Naive thymus-derived CD8-positive, alpha-beta T cell (primary cell): ENCODE measurements around the gene SIK3. TPM values are rescaled to one million over a fixed set of nuclear protein-coding genes. Genes with fewer than 3 reads are reported as not detected.
"Not testable (repeated sequence)": the region's sequence is repeated elsewhere in the genome, so short reads cannot be mapped to it uniquely, and the experiment has no call there.

Experiments used
- ATAC-seq, 2 donors: fragments of 150-1000 bp; cut with Tn5 transposase in 1 of 2; sonication (Bioruptor Pico), chemical (Tn5 transposase) in 1 of 2; 1 replicate in 1 of 2; 2 replicates in 1 of 2; pipeline ENCODE4 v1.10.0; 2021; ENCODE audit warnings: mild to moderate bottlenecking in 2 of 2, moderate library complexity in 2 of 2
- POLR2A ChIA-PET: fragments of 350-600 bp; sonication (Branson Sonifier 250); formaldehyde crosslinking; loops from one replicate; lab custom pipeline; 2021; ENCODE audit warnings: antibody characterized with exemption; lab: Charles Lee
- DNase-seq, 10 donors: peaks; one replicate each; pipeline versions ENCODE4 v3.0.0 to v3.0.0-alpha.2; 2020 to 2022
- H3K27ac Mint-ChIP-seq, 10 donors: one replicate each; pipeline ENCODE4 v1.8.0; 2020 to 2022; ENCODE audit warnings: mild to moderate bottlenecking in 10 of 10, mixed read lengths in 10 of 10, moderate library complexity in 4 of 10, inconsistent platforms in 1 of 10
- H3K27me3 Mint-ChIP-seq, 5 donors: one replicate each; pipeline ENCODE4 v1.8.0; 2021 to 2022; ENCODE audit warnings: mixed read lengths in 5 of 5
- H3K36me3 Mint-ChIP-seq, 3 donors: one replicate each; pipeline ENCODE4 v1.8.0; 2020 to 2022; ENCODE audit warnings: mixed read lengths in 3 of 3, mild to moderate bottlenecking in 2 of 3, inconsistent platforms in 1 of 3
- H3K4me1 Mint-ChIP-seq, 4 donors: one replicate each; pipeline ENCODE4 v1.8.0; 2021 to 2022; ENCODE audit warnings: mixed read lengths in 4 of 4
- H3K4me3 Mint-ChIP-seq, 10 donors: one replicate each; pipeline ENCODE4 v1.8.0; 2020 to 2022; ENCODE audit warnings: mild to moderate bottlenecking in 10 of 10, mixed read lengths in 10 of 10, moderate library complexity in 6 of 10, inconsistent platforms in 1 of 10
- H3K9me3 Mint-ChIP-seq, 9 donors: one replicate each; pipeline ENCODE4 v1.8.0; 2020 to 2022; ENCODE audit warnings: mixed read lengths in 9 of 9, mild to moderate bottlenecking in 3 of 9, inconsistent platforms in 1 of 9, moderate library complexity in 1 of 9
- polyA plus RNA-seq, 3 donors: library from polyadenylated mRNA; unstranded; fragments of 300-500 nt; fragmentation: Illumina TruSeq; gene quantifications; one replicate each; pipeline ENCODE4 v1.2.3, GENCODE V29; 2021
- total RNA-seq, 8 experiments: library from RNA in 2 of 8; stranded (reverse) in 2 of 8; gene quantifications; one replicate each; pipeline ENCODE4 v1.2.3 and lab custom pipeline; 2021 to 2026

The SIK3 gene
- 10 to 100 TPM; 63.4 to 69.2 TPM for total RNA-seq
- 10 to 100 TPM; 14.1 to 16.2 (median 15.2) TPM for polyA plus RNA-seq
- total RNA-seq (lab: John Stamatoyannopoulos, UW) = 34.4 to 73.8 (median 59.7) reads per million in 6 experiments

- Mint-ChIP-seq H3K27me3 (no peaks in the 10 kb centered on the region), H3K4me3 (peak within 1 kb of the TSS; percentile 86 to 99 (median 96)), H3K27ac (peak within 1 kb of the TSS; percentile 95 to 100 (median 99)), H3K36me3 (no peaks in the 10 kb centered on the region), H3K4me1 (peaks cover 31 to 61% (median 51%) of the 10 kb centered on the region in 4 donors), H3K9me3 (no peaks in the 10 kb centered on the region)
- POLR2A ChIA-PET = interaction anchor here (1.0 to 2.0 kb wide), 12 partner anchors 15 to 325 kb away, joined by 3 to 9 read pairs (median 6); partner anchors contain the start of genes APOA5, BUD13, PAFAH1B2 and ZPR1
- ATAC-seq = peak; percentile 70 to 75
- DNase-seq = peak; percentile 92 to 97 (median 95)
Observed at GRCh38 chr11:117098269-117099232, at the start of gene SIK3. TSS of gene SIK3 (minus strand) at chr11:117098428. CDS start at chr11:117098415, 13 bp downstream.

GRCh38 chr11:117146521-117146920 lies 48.3 kb upstream of the SIK3 start:
- ATAC-seq (no peak), DNase-seq (no peak)
- peaks cover 0 to 34% (median 3%) of the 10 kb centered on the region in 3 donors for H3K36me3 Mint-ChIP-seq
- H3K4me3 Mint-ChIP-seq = peak overlapping the region in 9 of 10 donors; percentile 94 to 99 (median 99)
- POLR2A ChIA-PET = interaction anchor here (0.7 to 3.7 kb wide), 3 partner anchors 18 to 85 kb away, joined by 4 to 30 read pairs (median 7); partner anchors contain the start of genes PCSK7, RNF214 and SIDT2
- no peaks in the 10 kb centered on the region for H3K9me3 Mint-ChIP-seq
- peaks cover 25 to 66% (median 55%) of the 10 kb centered on the region in 4 donors for H3K4me1 Mint-ChIP-seq
- H3K27ac Mint-ChIP-seq = peak overlapping the region in 5 of 10 donors; percentile 38 to 96 (median 58)
- H3K27me3 Mint-ChIP-seq = no peaks in the 10 kb centered on the region

DNA sequence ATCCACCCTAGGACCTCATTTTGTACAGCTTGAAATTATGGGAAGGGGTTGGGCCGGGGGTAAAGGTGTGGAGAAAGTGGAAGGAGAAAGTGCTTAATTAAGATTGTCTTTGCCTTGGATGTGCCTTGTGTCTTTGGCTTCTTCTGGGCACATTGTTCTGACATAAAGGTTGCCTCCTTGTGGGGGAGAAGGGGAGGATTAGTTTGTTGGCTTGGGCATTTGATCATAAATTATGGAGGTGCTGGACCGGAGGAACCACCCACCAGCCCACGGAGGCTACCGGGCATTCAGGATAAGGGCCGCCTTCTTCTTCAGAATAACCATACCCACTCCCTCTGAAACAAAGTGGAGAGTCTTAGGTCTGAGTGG lies 47.1 kb upstream of the SIK3 start:
- Mint-ChIP-seq H3K4me1 (peaks cover 23 to 58% (median 52%) of the 10 kb centered on the region in 4 donors), H3K9me3 (no peaks in the 10 kb centered on the region), H3K36me3 (peaks cover 0 to 31% (median 3%) of the 10 kb centered on the region in 3 donors), H3K4me3 (peak overlapping the region; percentile 94 to 99 (median 98)), H3K27ac (peak overlapping the region; percentile 87 to 97 (median 96)), H3K27me3 (peaks cover 0 to 3% (median 0%) of the 10 kb centered on the region in 5 donors)
- no peak for ATAC-seq
- peak in 4 of 10 donors; percentile 5 to 16 (median 8) for DNase-seq
- POLR2A ChIA-PET = interaction anchor here (0.7 to 3.7 kb wide), 5 partner anchors 12 to 292 kb away, joined by 5 to 46 read pairs (median 5); partner anchors contain the start of genes PCSK7, RNF214 and SIDT2

DNA sequence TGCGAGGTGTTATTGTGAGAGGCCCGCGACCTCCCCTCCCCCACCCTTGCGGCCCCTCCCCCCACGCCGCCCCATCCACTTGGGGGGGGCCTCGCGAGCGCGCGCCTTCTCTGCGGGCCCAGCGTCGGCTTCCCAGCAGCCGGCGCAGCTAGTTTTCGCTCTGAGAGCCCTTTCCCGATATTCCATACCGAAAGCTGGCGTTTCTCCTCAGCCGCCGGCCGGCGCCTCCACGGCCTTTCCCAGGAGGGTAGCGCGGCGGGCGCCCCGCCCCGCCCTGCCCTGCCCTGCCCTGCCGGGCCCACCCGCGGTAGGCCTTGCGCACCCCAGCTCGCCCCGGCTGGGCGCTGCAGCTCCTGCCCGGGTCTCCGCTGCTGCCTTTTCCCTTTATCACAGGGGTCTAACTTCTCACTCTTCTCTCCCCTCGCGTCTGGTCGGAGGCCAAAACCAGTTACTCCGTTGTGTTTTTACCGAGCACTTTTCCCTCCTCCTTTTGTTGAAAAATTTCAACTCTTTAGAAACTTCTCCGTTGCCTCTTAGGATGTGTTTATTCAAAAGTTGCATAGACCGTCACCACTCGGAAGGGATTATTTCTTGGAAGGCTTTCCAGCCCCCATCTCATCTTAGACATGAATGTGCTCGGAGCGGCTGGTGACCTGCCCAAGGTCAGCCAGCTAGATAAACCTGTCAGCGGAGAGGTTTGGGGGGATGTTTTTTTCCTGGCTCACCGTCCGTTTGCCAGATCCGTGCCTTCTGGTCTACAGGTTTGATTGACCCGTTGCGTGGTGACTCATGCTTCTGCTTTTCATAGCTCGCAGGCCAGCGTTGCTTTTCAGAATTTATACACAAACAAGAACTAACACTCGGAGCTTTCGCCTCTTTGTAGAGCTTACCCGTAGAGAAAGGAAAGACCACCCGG lies 46.5 kb upstream of the SIK3 start:
- peaks cover 25 to 53% (median 49%) of the 10 kb centered on the region in 4 donors for H3K4me1 Mint-ChIP-seq
- peak overlapping the region; percentile 90 to 99 (median 96) for H3K27ac Mint-ChIP-seq
- H3K27me3 Mint-ChIP-seq = peaks cover 2 to 6% (median 5%) of the 10 kb centered on the region in 5 donors

GRCh38 chr11:117143871-117144476 lies 45.7 kb upstream of the SIK3 start, which contains the start of gene PAFAH1B2:
TSS of gene PAFAH1B2 (plus strand) at chr11:117144287. CDS start at chr11:117152448, 8,161 bp downstream.
- Mint-ChIP-seq H3K27me3 (peaks cover 2 to 10% (median 5%) of the 10 kb centered on the region in 5 donors), H3K4me1 (peaks cover 25 to 51% (median 47%) of the 10 kb centered on the region in 4 donors), H3K36me3 (peaks cover 0 to 26% (median 2%) of the 10 kb centered on the region in 3 donors), H3K9me3 (no peaks in the 10 kb centered on the region), H3K4me3 (peak within 1 kb of the TSS; percentile 94 to 99 (median 98)), H3K27ac (peak within 1 kb of the TSS; percentile 90 to 99 (median 97))
- POLR2A ChIA-PET = interaction anchor here (0.5 to 3.7 kb wide), 15 partner anchors 9 to 370 kb away, joined by 3 to 46 read pairs (median 4); partner anchors contain the start of genes PCSK7, RNF214, SIDT2 and SIK3
- DNase-seq (peak; percentile 91 to 97 (median 94)), ATAC-seq (peak; percentile 86 to 88)

More for the DNA sequence above, 46.5 kb upstream of the SIK3 start:
- no peaks in the 10 kb centered on the region for H3K9me3 Mint-ChIP-seq
- DNase-seq (peak in 7 of 10 donors; percentile 6 to 46 (median 40)), ATAC-seq (peak; percentile 52 to 55)
- peak overlapping the region; percentile 94 to 99 (median 98) for H3K4me3 Mint-ChIP-seq
- peaks cover 0 to 28% (median 2%) of the 10 kb centered on the region in 3 donors for H3K36me3 Mint-ChIP-seq
- POLR2A ChIA-PET = interaction anchor here (0.6 to 3.7 kb wide), 13 partner anchors 11 to 371 kb away, joined by 3 to 46 read pairs (median 4); partner anchors contain the start of genes PCSK7, RNF214, SIDT2 and SIK3

DNA sequence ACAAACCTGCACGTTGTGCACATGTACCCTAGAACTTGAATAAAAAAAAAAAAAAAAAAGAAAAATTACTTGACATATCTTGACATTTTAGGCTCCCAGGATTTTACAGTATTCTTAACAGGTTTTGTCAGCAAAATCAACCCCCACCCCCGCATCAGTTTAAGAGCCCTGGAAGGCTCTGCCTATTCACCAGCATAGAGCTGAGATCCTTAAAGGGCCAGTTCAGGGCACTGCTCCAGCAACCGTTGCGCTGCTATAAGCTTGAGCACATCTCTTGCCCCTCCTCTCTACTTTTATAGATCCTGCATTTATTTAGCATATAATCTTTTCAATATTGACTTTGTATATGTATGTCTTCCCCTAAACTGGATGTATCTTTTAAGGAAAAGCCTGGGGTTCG lies 45.2 kb upstream of the SIK3 start:
- peak overlapping the region; percentile 66 to 99 (median 97) for H3K27ac Mint-ChIP-seq
- H3K4me3 Mint-ChIP-seq = peak overlapping the region; percentile 93 to 99 (median 96)
- peaks cover 2 to 10% (median 5%) of the 10 kb centered on the region in 5 donors for H3K27me3 Mint-ChIP-seq
- peak in 4 of 10 donors; percentile 5 to 61 (median 30) for DNase-seq
- peaks cover 25 to 50% (median 42%) of the 10 kb centered on the region in 4 donors for H3K4me1 Mint-ChIP-seq
- no peaks in the 10 kb centered on the region for H3K9me3 Mint-ChIP-seq
- peaks cover 0 to 25% (median 2%) of the 10 kb centered on the region in 3 donors for H3K36me3 Mint-ChIP-seq
- ATAC-seq = peak; percentile 45 to 50
- POLR2A ChIA-PET = interaction anchor here (0.5 to 3.7 kb wide), 8 partner anchors 10 to 290 kb away, joined by 3 to 46 read pairs (median 4); partner anchors contain the start of genes PCSK7, RNF214, SIDT2 and SIK3

DNA sequence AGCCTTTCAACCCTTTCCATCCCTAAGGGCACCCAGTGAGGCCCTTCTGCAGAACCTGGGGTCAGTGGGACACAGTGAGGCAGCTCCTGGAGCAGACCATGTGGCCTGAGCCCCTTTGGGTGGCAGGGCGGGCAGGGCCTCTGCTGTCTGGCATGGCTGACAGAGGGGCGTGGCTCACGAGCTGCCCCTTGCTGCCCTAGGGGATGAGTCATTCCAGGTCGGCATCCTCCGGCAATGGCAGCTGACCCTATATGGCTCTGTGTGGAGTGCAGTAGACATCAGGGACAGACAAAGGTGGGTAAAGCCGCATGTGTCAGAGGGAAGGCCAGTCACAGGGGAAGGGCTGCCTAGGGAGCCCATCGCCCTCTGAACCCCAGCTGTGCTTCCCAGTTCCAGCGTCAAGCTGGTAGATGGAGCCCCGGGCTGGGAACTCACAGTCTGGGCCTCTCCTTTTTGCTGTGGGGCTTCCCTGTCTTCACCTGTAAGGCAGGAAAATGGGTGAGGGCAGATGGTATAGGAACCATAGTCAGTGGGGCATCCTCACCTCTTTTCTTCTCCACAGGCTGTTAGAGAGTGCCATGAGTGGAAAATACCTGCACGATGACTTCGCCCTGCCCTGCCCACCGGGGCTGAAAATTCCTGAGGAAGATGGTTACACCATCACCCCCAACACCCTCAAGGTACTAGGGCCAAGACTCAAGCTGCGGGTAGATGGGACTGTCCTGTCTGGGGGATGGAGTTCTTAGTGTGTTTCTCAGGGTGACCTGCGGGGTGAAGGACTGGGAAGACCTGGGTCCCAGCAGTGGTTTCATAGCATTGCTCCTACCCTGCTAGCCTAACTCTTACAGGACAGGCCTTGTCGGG lies 39.2 kb upstream of the SIK3 start:
- DNase-seq, H3K36me3 Mint-ChIP-seq, POLR2A ChIA-PET, ATAC-seq, H3K9me3 Mint-ChIP-seq, H3K27me3 Mint-ChIP-seq, H3K4me3 Mint-ChIP-seq, H3K4me1 Mint-ChIP-seq, H3K27ac Mint-ChIP-seq: not testable (repeated sequence)

DNA sequence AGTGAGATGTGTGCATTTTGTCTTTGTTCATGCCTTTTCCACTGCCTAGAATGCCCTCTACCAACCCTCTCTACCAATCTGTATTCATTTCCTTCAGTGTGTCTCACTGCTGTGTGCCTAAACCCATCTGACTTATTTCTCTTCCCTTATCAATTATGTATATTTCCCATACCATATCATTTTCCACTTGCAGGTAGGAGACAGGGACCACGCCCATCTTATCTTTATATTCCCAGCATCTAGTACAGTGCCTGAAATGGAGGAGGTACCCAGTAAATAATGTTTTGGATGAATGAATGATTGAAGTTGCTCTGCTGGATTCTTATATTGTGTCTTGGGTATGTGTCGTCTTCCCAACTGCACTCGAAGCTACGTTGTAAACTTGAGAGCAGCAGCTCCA lies 36.8 kb upstream of the SIK3 start:
- ATAC-seq, DNase-seq, H3K27ac Mint-ChIP-seq, H3K36me3 Mint-ChIP-seq, POLR2A ChIA-PET, H3K9me3 Mint-ChIP-seq, H3K27me3 Mint-ChIP-seq, H3K4me1 Mint-ChIP-seq, H3K4me3 Mint-ChIP-seq: not testable (repeated sequence)

DNA sequence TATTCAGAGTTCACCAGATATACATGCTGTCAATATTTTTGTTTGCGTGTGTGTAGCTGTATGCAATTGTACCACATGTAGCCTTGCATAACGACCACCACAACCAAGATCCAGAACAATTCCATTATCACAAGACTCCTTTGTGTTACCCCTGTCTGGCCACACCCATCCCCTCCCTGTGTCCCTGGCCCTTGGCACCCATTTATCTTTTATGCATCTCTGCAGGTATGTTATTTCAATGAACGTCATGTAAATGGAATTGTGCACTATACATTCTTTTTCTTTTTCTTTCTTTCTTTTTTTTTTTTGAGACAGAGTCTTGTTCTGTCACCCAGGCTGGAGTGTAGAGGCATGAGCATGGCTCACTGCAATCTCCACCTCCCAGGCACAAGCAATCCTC lies 36.2 kb upstream of the SIK3 start:
- Mint-ChIP-seq H3K27me3 (peaks cover 0 to 2% (median 1%) of the 10 kb centered on the region in 5 donors), H3K9me3 (no peaks in the 10 kb centered on the region), H3K36me3 (no peaks in the 10 kb centered on the region), H3K4me3 (no peak overlapping the region), H3K4me1 (peaks cover 0 to 4% (median 0%) of the 10 kb centered on the region in 4 donors), H3K27ac (no peak overlapping the region)
- no peak for DNase-seq
- POLR2A ChIA-PET = no interaction called here
- no peak for ATAC-seq

DNA sequence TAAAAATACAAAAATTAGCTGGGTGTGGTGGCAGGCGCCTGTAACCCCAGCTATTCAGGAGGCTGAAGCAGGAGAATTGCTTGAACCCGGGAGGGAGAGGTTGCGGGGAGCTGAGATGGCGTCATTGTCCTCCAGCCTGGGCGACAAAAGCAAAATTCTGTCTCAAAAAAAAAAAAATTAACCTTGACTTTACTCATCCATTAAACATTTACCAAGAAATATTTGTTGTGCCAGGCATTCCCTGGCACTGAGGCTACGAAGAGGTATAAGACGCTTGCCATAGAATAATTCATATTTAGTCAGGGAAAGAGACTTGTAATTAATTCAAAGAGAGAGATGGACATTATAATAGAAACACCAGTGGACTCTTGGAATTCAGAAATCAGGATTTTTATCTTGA lies 32.7 kb upstream of the SIK3 start:
- H3K4me3 Mint-ChIP-seq = no peak overlapping the region
- no peaks in the 10 kb centered on the region for H3K36me3 Mint-ChIP-seq
- POLR2A ChIA-PET = no interaction called here
- H3K9me3 Mint-ChIP-seq = no peaks in the 10 kb centered on the region
- H3K4me1 Mint-ChIP-seq = peaks cover 0 to 4% (median 0%) of the 10 kb centered on the region in 4 donors
- ATAC-seq (no peak), DNase-seq (no peak)
- H3K27ac Mint-ChIP-seq = no peak overlapping the region
- H3K27me3 Mint-ChIP-seq = peaks cover 0 to 1% (median 0%) of the 10 kb centered on the region in 5 donors
